GM19455 (cell line): ENCODE results near the gene SHMT1.
"Not testable (repeated sequence)": the region's sequence is repeated elsewhere in the genome, so short reads cannot be mapped to it uniquely, and the experiment has no call there.

Experiments
- ATAC-seq: cut with Tn5 transposase; IDR thresholded peaks from one replicate; pipeline ENCODE4 v1.9.1; 2021; ENCODE audit not compliant: unreplicated experiment

The SHMT1 gene

GRCh38 chr17:18300725-18301480, 62.4 kb downstream of the SHMT1 start:
- ATAC-seq, result no peak

DNA sequence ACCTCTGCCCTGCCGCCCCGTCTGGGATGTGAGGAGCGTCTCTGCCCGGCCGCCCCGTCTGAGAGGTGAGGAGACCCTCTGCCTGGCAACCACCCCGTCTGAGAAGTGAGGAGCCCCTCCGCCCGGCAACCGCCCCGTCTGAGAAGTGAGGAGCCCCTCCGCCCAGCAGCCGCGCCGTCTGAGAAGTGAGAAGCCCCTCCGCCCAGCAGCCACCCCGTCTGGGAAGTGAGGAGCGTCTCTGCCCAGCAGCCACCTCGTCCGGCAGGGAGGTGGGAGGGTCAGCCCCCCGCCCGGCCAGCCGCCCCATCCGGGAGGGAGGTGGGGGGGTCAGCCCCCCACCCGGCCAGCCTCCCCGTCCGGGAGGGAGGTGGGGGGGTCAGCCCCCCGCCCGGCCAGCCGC, 65.3 kb downstream of the SHMT1 start:
- not testable (repeated sequence) for ATAC-seq

DNA sequence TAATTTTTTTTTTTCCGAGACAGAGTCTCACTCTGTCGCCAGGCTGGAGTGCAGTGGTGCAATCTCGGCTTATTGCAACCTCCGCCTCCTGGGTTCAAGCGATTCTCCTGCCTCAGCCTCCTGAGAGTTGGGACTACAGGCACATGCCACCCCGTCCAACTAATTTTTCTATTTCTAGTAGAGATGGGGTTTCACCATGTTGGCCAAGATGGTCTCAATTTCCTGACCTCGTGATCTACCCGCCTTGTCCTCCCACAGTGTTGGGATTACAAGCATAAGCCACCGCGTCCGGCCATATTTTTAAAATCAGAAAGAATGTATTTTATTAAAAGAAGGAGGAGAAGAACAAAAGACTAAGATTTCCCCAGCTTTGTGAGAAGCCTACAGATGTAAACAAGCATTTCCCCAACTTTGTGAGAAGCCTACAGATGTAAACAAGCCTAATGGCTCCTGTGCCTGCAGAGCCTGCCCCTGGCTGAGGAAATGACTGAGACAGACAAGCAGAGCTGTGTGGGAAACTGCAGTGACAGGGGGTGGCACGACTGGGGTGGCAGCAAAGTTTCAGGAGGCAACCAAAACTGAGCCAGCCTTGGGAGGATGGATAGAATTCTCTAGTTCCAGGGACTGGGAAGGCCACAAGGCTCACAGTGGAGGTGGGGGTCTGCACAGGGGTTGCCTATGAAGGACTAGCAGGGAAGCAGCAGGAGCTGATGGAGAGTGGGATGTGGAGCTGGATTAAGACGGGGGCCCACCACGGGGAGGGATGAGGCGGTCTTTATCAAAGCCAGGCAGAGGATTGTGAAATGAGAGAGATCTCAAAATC, 71.4 kb downstream of the SHMT1 start:
- ATAC-seq, result no peak

DNA sequence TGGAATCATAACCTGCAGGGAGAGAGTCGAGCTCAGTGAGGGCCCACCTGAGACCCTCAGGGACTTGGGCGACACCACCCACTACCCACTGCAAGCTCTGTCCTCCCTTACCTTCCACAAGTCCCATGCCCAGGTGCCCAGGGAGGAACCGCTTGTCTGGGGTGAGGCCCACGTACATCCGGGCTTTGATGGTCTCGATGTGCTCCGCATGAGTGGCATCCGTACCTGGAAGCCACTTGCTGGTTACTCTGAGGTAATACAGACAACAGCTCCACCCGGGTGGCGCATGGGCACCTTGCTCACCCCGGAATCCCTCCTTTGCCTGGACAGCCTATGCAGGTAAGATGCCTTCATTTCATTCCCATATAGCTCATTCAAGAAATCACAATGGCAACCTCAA, 78.1 kb downstream of the SHMT1 start:
- ATAC-seq, result no peak

DNA sequence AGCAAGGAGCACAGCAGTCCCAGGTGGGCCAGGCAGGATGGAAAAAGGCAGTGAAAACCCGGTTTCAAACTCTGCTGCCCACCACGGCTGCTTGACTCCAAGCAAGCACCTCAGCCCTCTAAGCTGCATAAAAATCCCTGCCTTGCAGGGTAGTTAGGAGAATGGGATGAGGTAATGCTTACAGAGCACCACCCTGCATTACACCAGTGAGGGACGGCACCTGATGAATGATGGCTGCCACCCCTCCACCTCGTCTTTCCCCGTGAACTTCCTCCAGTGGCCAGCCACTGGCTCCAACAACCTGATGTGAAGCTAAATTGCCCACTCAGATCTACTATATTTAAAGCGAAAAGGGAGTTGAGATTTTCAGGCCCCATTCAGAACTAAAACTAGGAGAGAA, 81.6 kb downstream of the SHMT1 start:
- ATAC-seq, result no peak

- no peak for ATAC-seq
Observed at GRCh38 chr17:18280766-18281371, 82.5 kb downstream of the SHMT1 start.

DNA sequence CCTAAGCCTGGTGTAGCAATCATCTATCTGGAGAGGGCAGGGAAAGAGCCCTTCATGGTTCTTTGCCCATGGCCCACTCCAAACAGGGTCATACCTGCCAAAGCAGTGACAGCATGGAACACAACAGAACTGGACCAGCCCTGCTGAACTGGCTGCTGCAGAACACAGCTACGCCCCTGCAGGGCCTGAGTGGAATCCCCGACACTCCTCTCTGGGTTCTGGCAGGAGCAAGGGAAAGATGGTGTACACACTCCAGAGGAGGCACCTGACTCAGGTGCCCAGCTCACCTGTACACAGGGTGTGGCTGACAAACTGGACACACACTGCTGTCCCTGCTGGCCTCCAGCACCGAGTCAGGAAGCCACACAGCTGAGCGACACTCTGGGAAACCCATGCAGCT, 83.1 kb downstream of the SHMT1 start:
- ATAC-seq, result no peak

- no peak for ATAC-seq
Observed at GRCh38 chr17:18278867-18279266, 84.5 kb downstream of the SHMT1 start.
